GM23338 (cell line): ENCODE results near the gene PRR14L. TPM values are rescaled to one million over a fixed set of nuclear protein-coding genes. Genes with fewer than 3 reads are reported as not detected.

Experiments used
- ATAC-seq: fragments of 200-7000 bp; cut with Tn5 transposase; 3 replicates; pipeline ENCODE4 v1.9.1; 2020
- DNase-seq: peaks from one replicate; pipeline ENCODE4 v3.0.0-alpha.2; 2015; ENCODE audit warnings: low spot score
- H2AFZ ChIP-seq: fragments of 200-600 bp; sonication (generic); 2 replicates; pipeline ENCODE4 v1.8.0; 2016; ENCODE audit warnings: antibody characterized with exemption, mild to moderate bottlenecking, moderate library complexity
- H3F3A ChIP-seq: fragments of 200-600 bp; sonication (generic); replicated peaks from 2 replicates; pipeline ENCODE4 v1.8.0; 2017; ENCODE audit warnings: antibody characterized with exemption, mixed run types, low read depth
- H3K27ac ChIP-seq: fragments of 200-600 bp; sonication (generic); 2 replicates; pipeline ENCODE4 v1.6.1; 2016; ENCODE audit warnings: low read depth
- H3K27me3 ChIP-seq: fragments of 200-600 bp; sonication (generic); 2 replicates; pipeline ENCODE4 v1.8.0; 2016; ENCODE audit warnings: mild to moderate bottlenecking, mixed run types, moderate library complexity; ENCODE audit not compliant: insufficient read depth
- H3K36me3 ChIP-seq: fragments of 200-600 bp; sonication (generic); 2 replicates; pipeline ENCODE4 v1.8.0; 2016; ENCODE audit warnings: mild to moderate bottlenecking; ENCODE audit not compliant: insufficient read depth
- H3K4me1 ChIP-seq: fragments of 200-600 bp; sonication (generic); 2 replicates; pipeline ENCODE4 v1.8.0; 2016; ENCODE audit warnings: mild to moderate bottlenecking, moderate library complexity; ENCODE audit not compliant: insufficient read depth
- H3K4me2 ChIP-seq: fragments of 200-600 bp; sonication (generic); 2 replicates; pipeline ENCODE4 v1.7.1; 2017; ENCODE audit warnings: mixed run types
- H3K4me3 ChIP-seq: fragments of 200-600 bp; sonication (generic); 2 replicates; pipeline ENCODE4 v1.6.1; 2016; ENCODE audit warnings: mixed run types
- H3K79me2 ChIP-seq: fragments of 200-600 bp; sonication (generic); replicated peaks from 2 replicates; pipeline ENCODE4 v1.8.0; 2017; ENCODE audit warnings: mild to moderate bottlenecking; ENCODE audit not compliant: insufficient read depth
- H3K9me2 ChIP-seq: fragments of 200-600 bp; sonication (generic); 2 replicates; pipeline ENCODE4 v1.8.0; 2017; ENCODE audit not compliant: insufficient read depth
- H4K20me1 ChIP-seq: fragments of 200-600 bp; sonication (generic); replicated peaks from 2 replicates; pipeline ENCODE4 v1.8.0; 2017; ENCODE audit warnings: mild to moderate bottlenecking; ENCODE audit not compliant: insufficient read depth
- H3K27ac Mint-ChIP-seq: 2 replicates; pipeline ENCODE4 v1.8.0; 2020; ENCODE audit warnings: inconsistent platforms, mild to moderate bottlenecking, moderate library complexity, mixed read lengths
- H3K27me3 Mint-ChIP-seq: 3 replicates; pipeline ENCODE4 v1.8.0; 2022; ENCODE audit warnings: low read depth, mild to moderate bottlenecking, moderate library complexity, mixed read lengths, inconsistent platforms; ENCODE audit not compliant: insufficient read depth, poor library complexity
- H3K36me3 Mint-ChIP-seq: 3 replicates; pipeline ENCODE4 v1.8.0; 2021; ENCODE audit warnings: low read depth, mild to moderate bottlenecking, inconsistent platforms, moderate library complexity, mixed read lengths
- H3K4me1 Mint-ChIP-seq: 3 replicates; pipeline ENCODE4 v1.8.0; 2020; ENCODE audit warnings: mild to moderate bottlenecking, inconsistent platforms, mixed read lengths
- H3K4me3 Mint-ChIP-seq: 3 replicates; pipeline ENCODE4 v1.8.0; 2021; ENCODE audit warnings: moderate library complexity, mild to moderate bottlenecking, inconsistent platforms, mixed read lengths
- H3K9me3 Mint-ChIP-seq: 3 replicates; pipeline ENCODE4 v1.8.0; 2020; ENCODE audit warnings: moderate library complexity, mild to moderate bottlenecking, inconsistent platforms, mixed read lengths
- CREB1 ChIP-seq: fragments of 250-450 bp; sonication (Bioruptor Pico); IDR thresholded peaks from 2 replicates; pipeline ENCODE4 v1.5.0; 2020; ENCODE audit warnings: low read depth, mild to moderate bottlenecking, moderate library complexity
- CTCF ChIP-seq, 2 experiments: fragments of 200-600 bp in 1 of 2; sonication (generic) in 1 of 2; conservative IDR thresholded peaks; 2 replicates each; pipeline versions ENCODE4 v1.5.1 to v1.6.1; 2016 to 2017; ENCODE audit warnings: antibody characterized with exemption in 2 of 2, low read depth in 2 of 2, mild to moderate bottlenecking in 2 of 2, moderate library complexity in 1 of 2
- ETS1 ChIP-seq: IDR thresholded peaks from 2 replicates; pipeline ENCODE4 v1.6.1; 2016; ENCODE audit warnings: antibody characterized with exemption
- EZH2 ChIP-seq: fragments of 200-600 bp; sonication (generic); IDR thresholded peaks from one replicate; pipeline ENCODE4 v1.8.0; 2017; ENCODE audit warnings: antibody characterized with exemption, mild to moderate bottlenecking, low read depth; ENCODE audit not compliant: unreplicated experiment
- EZH2phosphoT487 ChIP-seq: fragments of 200-600 bp; sonication (generic); IDR thresholded peaks from one replicate; pipeline ENCODE4 v1.8.1; 2018; ENCODE audit warnings: antibody characterized with exemption; ENCODE audit not compliant: unreplicated experiment
- JUNB ChIP-seq: IDR thresholded peaks from one replicate; pipeline ENCODE4 v1.6.1; 2016; ENCODE audit warnings: antibody characterized with exemption; ENCODE audit not compliant: unreplicated experiment
- NANOG ChIP-seq: IDR thresholded peaks from 2 replicates; pipeline ENCODE4 v1.6.1; 2016; ENCODE audit warnings: antibody characterized with exemption, borderline replicate concordance
- POLR2AphosphoS5 ChIP-seq: IDR thresholded peaks from 2 replicates; pipeline ENCODE4 v1.6.1; 2016; ENCODE audit warnings: antibody characterized with exemption, low read depth
- REST ChIP-seq: IDR thresholded peaks from one replicate; pipeline ENCODE4 v1.6.1; 2018; ENCODE audit warnings: antibody characterized with exemption; ENCODE audit not compliant: unreplicated experiment
- STAT1 ChIP-seq: IDR thresholded peaks from one replicate; pipeline ENCODE4 v1.6.1; 2016; ENCODE audit warnings: antibody characterized with exemption; ENCODE audit not compliant: unreplicated experiment
- ZNF114 ChIP-seq: fragments of 250-450 bp; sonication (Bioruptor Pico); IDR thresholded peaks from 2 replicates; pipeline ENCODE4 v1.5.0; 2020; ENCODE audit warnings: mild to moderate bottlenecking, moderate library complexity
- ZNF331 ChIP-seq: fragments of 250-450 bp; sonication (Bioruptor Pico); IDR thresholded peaks from 2 replicates; pipeline ENCODE4 v1.5.0; 2020; ENCODE audit warnings: low read depth, mild to moderate bottlenecking, moderate library complexity
- ZNF462 ChIP-seq: fragments of 250-450 bp; sonication (Bioruptor Pico); IDR thresholded peaks from 2 replicates; pipeline ENCODE4 v1.5.0; 2020; ENCODE audit warnings: mild to moderate bottlenecking, moderate library complexity
- polyA plus RNA-seq: library from polyadenylated mRNA; unstranded; fragments of >200 nt; fragmentation: Nextera tagmentation; extraction: Ambion mirVana; gene quantifications from 2 replicates; pipeline ENCODE4 v1.2.1, GENCODE V29; 2016
- total RNA-seq: library from RNA; depleted of rRNA; stranded (reverse); fragments of >200 nt; shearing (Covaris generic); gene quantifications from 2 replicates; pipeline ENCODE4 v1.2.3, GENCODE V29; 2014

Gene PRR14L
- total and polyA plus RNA-seq, 2 experiments from 2014 or later, result 46.3 to 54.0 TPM

GRCh38 chr22:31728857-31729256 is 21.1 kb downstream of the PRR14L start:
- Histone ChIP-seq H3K9me2 (no peaks in the 10 kb centered on the region), H3K27me3 (no peaks in the 10 kb centered on the region), H4K20me1 (peaks cover 15% of the 10 kb centered on the region), H3K27ac (no peak overlapping the region), H3K4me3 (no peak overlapping the region), H3F3A (no peaks in the 10 kb centered on the region; the same call in 1 of the 2 replicates), H3K79me2 (peaks cover 65% of the 10 kb centered on the region), H3K36me3 (peaks cover 12% of the 10 kb centered on the region), H3K4me1 (no peaks in the 10 kb centered on the region), H3K4me2 (no peak overlapping the region), H2AFZ (no peak overlapping the region)
- DNase-seq (no peak), ATAC-seq (no peak)
- TF ChIP-seq CREB1 (no peak), ETS1 (no peak), CTCF (conservative IDR thresholded peaks at IDR 0.05; ENCODE audit: low read depth in 2 of 2) (no peak), NANOG (no peak), ZNF462 (CRISPR knock-in tag) (no peak), EZH2phosphoT487 (no peak), ZNF331 (no peak), ZNF114 (CRISPR knock-in tag) (no peak), REST (no peak), JUNB (no peak), EZH2 (no peak), POLR2AphosphoS5 (no peak), STAT1 (no peak)
- H3K27me3 Mint-ChIP-seq, result peaks cover 2% of the 10 kb centered on the region
- no peak overlapping the region for H3K27ac Mint-ChIP-seq
- peaks cover 24% of the 10 kb centered on the region for H3K36me3 Mint-ChIP-seq
- H3K4me3 Mint-ChIP-seq, result no peak overlapping the region
- H3K9me3 Mint-ChIP-seq, result no peaks in the 10 kb centered on the region
- H3K4me1 Mint-ChIP-seq, result no peaks in the 10 kb centered on the region
